Ramos (cell line): ENCODE data around the gene NRP2.

ENCODE experiments used
- in situ Hi-C: fragments of 300-500 bp; cut with MboI; formaldehyde crosslinking; loops from one replicate; pipeline ENCODE4 v1.14.3; 2022; ENCODE audit warnings: low sequenced_read_pairs; ENCODE audit not compliant: unreplicated experiment

Gene NRP2

GRCh38 chr2:205686056-205686782, 3.9 kb downstream of the NRP2 start:
- in situ Hi-C loops = no loop called here

DNA sequence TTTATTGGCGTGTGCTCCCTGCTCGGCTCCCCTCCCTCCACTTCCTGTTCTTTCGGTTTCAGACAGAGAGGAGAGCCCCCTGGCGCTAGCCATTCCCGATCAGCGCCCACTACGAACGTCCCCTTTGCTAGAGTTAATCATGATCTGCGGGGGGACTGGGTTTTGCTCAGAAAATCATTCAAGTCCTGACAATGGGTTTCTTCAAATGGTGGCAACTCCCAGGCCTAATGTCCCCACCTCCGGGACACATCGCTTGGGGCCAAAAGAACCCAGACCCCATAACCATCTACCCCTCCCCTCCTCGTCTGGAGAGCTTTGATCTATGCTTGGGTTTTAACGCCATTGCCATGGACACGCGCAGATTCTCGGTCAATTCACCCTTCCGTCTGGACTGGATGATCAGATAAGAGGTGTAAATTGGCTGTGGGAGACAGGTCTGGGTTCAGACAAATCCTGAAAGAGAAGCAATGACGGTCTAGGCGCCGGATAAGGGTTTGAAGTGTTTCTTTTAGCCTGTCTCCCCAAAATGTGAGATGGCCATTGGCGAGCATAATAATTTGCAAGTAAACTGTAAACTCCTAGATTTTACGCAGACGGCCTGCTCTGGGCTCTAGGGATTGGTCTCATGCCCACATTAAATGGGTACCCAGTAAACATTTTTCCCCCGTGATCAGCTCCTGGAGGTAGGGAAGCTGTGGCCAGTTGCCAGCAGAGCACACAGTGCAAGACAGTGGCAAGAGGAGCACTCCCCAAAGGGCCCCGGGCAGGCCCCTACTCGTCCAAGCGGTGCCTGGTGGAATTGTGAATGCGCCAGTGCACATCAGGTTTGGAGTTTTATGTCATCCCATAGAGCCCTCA, 4.7 kb downstream of the NRP2 start:
- in situ Hi-C loops = no loop called here

DNA sequence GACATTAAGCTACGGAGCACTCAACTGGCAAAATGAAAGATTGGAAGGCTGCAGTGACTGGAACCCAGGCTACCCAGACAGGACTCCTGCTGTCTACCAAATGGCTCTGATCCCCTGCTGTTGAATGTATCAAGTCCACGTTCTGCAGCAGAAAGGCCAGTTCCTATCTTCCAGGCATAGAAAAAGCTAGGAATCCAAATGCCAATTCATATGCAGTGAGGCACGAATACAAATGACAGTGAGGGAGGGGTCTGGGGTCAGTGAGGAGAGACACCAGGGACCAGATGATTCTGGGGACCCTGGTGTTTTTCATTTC, 5.3 kb downstream of the NRP2 start:
- in situ Hi-C loops = no loop called here

DNA sequence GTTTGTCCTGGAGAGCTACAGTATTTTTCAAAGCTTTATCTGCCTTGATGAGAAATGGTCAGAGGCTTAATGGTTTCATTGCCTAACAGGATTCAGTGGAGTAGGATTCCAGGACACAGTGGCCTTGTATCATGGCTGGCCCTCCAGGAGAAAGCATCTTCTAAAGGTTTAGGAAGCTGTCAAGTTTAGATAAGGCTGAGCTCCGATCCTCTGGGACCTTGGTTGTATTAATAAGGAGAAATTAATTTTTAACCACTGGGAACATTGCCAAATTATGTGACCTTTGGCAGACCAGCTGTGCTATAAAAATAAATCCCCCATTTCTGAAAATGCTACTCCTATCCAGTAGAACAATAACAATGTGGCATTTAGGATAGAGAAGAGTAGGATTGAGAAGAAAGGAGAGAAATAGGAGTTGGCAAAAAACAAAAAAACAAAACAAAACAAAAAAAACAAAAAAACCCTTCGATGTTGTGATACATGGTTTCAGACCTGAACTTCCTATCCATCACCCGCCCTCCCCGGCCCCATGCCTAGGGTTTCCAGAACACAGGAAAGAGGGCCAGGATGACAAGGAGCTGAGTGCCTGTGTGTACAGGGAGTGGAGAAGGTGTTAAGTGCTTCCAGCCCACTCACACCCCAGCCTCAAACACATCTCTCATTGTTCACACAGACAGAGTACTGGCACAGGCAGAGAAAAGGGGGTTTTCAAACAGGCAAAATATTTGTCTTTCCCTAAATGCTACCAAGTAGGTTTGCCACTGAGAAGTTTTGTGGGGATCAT, 6.3 kb downstream of the NRP2 start:
- in situ Hi-C loops = no loop called here

DNA sequence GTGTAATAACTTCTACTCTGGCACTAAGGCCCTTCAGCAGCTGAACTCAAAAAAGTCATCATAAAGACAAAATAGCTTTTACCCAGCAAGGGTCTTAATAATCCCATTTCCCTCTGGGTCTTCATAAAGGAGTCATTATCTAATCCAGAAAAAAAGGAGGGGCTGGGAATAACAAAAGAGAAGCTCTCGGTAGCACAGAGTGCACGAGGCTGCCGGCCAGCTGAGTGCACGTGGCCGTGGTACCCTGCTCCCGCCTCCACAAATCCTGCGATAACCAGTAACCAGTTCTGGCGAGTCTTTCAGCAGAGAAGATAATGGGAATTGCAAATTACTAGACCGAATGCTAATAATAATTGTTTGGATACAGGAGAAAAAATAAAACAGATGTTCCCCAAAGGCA, 7.5 kb downstream of the NRP2 start:
- in situ Hi-C loops = no loop called here

- in situ Hi-C loops = no loop called here
Observed at GRCh38 chr2:205692104-205692503, 9.8 kb downstream of the NRP2 start.

DNA sequence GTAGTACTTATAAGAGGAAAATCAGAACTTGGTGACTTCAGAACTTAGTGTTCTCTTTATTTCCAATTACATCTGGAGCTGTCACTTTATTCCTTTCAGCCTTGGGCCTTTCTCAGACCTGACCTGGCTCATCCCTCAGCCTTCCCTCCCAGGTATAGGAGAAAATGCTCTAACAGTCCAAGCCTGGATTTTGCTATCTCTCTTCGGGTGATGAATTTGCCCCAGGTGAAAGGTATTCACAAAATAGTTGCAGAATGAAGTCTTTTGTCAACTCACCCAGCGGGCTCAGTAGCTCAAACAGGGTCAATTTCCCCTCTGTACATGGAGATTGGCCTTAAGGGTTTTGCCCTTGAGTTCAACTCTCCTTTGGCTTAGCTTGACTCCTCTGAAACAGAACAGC, 12.0 kb downstream of the NRP2 start:
- in situ Hi-C loops = no loop called here

GRCh38 chr2:205695460-205695991, 13.2 kb downstream of the NRP2 start:
- in situ Hi-C loops = no loop called here

DNA sequence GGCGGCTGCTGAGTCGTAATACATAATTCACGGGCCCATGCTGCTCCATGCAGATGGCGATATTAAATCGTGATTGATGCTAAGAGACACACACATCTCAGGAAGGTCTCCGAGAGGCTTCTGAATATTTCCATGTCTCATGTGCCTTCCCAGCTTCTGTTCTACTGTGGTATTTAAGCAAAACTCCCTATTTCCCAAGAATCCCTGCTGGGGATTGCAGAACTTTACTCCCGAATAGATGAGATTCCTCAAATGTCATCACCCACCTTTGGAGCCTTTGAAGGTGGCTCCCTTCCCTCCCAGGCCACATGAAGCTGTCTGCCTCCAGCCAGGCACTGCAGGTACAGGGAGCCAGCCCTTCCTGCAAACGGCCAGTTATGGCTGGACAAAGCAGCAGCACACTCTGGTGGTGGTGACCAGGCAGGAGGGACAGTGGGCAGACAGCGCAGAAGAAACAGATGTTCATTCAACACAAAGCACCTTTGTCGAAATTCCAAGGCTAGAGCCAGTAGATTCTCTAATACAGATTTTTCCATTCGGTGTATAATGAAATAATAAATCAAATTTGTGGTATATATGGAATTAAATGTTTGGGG, 14.1 kb downstream of the NRP2 start:
- in situ Hi-C loops = no loop called here

DNA sequence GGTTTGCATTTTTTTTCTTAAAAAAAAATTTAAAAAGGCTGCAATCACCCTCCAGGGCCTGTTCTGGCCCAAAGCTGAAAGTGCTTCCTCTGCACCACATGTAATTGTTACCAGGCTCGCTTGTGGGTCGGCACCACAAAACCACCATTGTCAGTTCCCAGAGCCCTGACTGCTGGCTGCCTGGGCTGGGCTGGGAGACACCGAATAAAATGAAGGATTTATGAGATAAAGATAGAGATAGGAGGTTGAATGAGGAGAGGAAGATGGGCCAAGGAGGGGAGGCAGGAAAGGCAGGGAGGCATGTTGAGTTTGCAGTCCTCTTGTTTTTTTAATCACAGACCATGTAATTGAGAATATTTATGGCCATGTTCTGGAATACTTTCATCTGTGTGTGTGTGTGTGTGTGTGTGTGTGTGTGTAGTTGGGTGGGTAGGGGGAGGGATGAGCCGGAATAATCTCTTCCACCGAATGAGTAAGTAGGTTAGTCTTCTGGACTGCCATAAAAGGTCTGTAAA, 14.7 kb downstream of the NRP2 start:
- in situ Hi-C loops = no loop called here

GRCh38 chr2:205698286-205699268, 16.3 kb downstream of the NRP2 start:
- in situ Hi-C loops = no loop called here

GRCh38 chr2:205699515-205700289, 17.4 kb downstream of the NRP2 start:
- in situ Hi-C loops = no loop called here

DNA sequence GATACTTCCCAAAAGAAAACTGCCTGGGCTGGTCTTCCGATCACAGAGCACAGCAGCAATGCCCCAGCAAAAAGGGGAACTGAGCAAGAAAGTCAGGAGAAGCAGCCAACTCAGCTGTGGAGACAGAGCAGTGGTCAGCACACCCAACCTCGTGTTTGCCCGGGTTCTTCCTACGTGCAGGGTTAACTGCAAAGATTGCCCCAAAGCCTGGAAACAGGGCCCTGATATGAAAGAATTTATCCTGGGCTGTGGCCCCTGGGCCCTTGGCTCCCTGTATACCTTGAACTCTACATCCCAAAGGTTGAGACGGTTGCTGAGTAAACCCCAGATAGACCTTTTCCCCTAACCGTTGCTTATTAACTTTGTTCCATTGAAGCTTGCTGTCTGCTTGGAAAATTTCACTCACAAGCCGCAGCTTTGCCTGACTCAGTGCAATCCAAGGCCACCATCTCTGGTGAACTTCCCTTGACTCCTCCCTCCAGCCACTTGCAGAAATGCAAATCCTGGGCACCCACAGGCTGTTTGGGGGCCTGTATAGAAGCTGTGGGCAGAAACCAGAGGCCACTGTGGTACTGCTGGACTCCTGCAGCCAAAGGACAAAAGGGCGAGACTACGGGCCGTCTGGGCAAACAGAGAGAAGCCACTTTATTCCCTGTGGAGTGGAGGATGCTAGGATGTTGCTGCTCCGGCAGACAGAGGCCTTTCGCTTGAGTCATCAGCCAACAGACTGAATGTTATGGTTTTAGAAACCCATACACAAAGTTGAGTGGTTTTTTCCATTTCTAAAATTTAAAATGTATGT, 18.2 kb downstream of the NRP2 start:
- in situ Hi-C loops = no loop called here

DNA sequence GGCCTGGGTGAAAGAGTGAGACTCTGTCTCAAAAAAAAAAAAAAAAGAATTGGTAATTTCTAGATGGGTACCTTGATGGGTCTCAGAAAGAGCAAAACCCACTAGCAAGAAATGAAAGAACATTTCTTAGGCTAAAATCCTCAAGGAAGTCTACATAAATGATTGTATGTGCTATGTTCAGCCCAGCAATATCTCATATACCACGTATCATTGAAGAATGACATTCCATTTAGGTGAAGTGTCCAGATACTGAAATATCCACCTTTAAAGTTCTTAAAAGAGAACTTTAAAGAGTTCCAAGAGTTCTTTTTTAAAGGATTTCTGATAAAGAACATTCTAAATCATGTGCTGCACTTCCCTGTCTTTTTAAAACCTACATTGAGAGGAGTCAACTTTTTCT, 19.2 kb downstream of the NRP2 start:
- in situ Hi-C loops = no loop called here

DNA sequence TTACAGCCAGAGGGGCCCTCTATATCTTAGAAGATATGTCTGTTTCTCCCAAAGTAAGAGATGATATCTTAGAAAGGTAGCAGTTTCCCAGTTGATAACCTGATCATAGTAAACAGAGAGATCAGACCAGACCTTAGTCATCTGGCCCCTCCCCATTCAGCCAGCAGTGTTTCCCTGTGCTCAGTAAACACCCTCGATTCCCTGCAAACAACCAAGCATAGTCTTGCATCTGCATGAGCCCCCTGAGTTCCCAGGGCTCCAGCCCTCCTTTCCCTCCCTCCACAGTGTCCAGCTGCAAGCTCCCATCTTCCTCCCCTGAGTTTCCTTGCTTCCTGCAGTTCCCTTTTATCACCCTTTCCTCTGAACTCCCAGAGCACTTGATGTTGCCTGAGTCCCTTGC, 20.3 kb downstream of the NRP2 start:
- in situ Hi-C loops = no loop called here

DNA sequence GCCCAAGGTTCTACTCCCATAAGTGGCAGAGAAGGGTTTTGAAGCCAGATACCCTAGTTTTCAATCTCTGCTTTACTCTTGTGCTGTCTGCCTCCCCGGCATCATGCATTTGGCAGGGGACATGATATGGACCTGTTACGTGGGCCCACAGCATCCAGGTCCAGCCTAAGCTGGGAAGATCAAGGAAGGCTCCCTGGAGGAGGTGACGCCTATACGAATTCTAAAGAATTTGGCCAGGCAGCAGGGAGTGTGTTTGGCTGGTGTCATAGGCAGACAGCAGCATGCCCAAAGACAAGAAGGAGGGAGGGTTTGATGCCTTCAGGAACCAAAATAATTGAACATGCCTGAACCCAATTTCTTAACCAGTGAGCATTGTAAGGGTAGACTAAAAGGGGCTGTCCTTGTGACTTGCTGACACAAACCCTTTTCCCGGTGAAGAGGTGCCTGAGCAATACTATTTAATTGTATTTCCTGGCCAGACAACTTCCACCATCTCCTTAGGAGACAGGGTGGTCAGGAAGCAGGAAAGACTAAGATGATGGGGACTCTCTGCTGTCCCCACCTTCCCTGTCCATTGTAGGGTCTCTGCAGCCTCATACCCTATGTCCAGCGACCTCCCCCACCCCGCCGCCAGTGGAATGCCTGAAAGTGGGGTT, 21.3 kb downstream of the NRP2 start:
- in situ Hi-C loops = no loop called here

DNA sequence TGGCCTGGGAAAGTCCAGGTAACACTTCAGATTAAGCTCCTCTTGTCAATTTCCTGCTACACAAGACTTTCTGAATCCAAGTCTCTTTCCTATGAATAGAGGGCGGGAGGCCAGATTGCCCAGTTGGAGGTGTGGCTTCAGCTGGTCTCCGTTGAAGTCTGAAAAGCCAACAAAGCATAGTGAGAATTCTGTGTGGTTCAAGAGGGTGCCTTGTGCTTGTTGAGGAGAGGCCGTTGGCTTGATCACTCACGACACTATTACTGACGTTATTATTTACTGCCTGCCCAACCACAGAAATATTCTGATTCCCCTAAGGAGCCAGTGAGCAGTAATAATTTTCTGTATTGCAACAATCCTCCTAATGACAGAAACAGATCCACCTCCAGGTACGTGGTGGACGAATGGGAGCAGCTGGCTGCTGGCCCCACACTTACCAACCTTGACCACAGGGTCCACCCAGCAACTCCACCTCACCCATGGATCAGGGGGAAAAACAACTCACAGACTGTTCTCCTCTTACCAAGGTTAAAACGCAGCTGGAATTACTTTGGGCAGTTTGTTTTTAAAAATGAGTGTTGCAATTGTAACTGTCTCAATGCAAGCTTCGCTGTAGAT, 21.9 kb downstream of the NRP2 start:
- in situ Hi-C loops = no loop called here
